Stimulated activated CD8-positive, alpha-beta memory T cell treated with anti-CD3 and anti-CD28 coated beads, Interleukin-2, amount 100 ng/mL, for 1 hour (primary cell): ENCODE measurements around the gene KCNJ12.

ENCODE experiments used
- DNase-seq, 2 donors: peaks; one replicate each; pipeline ENCODE4 v3.0.0-alpha.2; 2020; ENCODE audit warnings: low read depth in 2 of 2

Gene KCNJ12

DNA sequence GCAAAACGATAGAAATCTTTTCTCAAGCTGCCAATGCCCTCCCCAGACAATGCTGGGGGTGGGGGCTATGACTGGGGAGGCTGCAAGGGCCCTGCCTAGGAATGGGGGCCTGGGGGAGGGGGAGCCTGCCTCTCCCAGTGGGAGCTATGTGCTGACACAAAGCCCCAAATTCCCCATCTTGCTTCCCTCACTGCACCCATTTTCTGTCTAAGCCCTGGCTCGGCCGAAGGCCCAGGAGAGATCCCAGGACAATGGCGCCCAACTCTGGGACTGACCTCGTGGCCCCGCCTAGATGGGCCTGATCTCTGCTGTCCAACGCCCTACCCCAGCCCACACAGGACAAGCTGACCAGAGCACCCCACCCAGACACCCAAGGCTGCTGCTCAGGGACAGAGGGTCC, 11.1 kb upstream of the KCNJ12 start:
- DNase-seq, result no peak

DNA sequence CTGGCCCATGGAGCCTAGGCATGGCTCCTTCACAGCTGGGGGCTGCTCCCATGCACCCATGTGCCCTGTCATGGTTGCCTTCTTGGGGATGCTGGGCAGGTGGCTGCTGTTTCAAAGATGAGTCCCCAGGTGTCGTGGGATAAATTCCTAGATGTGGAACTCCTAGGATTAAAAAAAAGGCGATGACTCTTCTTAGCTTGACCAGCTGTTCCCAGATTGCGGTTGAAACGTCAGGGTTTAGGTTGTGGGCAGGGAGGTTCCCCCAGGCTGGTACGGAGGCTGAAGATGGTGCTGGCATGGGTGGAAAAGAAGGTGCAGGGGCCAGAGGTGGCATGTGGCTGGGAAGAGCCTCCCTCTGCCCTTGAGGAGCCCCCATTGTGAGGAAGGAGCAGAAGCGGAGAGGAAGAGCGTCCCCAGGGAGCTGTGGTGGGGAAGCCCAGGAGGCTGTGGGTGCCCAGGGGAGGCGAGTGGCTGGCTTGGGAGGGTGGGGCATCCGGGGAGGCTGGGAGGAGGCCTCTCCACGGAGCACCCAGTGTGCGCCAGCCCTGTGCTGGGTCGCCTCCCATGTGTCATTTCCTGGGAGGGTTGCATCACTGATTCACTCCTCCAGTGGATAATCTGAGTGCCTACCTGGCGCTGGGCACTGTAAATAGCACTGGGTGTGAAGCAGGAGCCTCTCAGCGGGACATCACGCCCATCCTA, 7.5 kb upstream of the KCNJ12 start:
- DNase-seq, result no peak

DNA sequence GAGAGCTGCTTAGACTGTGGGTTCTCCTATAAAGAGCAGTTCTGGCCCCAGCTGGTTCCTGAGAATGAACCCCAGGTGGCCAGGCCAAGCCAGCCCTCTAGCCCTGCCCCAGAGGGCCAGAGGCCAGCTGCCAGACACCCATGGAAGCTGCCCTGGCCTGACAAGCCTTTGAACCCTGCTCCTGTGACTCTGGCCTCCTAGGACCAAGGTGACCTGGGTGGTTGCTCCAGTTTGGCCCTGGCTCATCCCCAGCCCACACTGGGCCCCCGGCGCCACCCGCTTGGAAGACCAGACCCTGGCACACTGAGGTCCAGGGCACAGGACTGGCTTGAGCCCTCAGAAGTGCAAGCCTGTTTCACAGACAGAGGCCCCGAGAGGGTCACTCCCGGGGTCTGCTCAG, 6.8 kb upstream of the KCNJ12 start:
- DNase-seq, result no peak

DNA sequence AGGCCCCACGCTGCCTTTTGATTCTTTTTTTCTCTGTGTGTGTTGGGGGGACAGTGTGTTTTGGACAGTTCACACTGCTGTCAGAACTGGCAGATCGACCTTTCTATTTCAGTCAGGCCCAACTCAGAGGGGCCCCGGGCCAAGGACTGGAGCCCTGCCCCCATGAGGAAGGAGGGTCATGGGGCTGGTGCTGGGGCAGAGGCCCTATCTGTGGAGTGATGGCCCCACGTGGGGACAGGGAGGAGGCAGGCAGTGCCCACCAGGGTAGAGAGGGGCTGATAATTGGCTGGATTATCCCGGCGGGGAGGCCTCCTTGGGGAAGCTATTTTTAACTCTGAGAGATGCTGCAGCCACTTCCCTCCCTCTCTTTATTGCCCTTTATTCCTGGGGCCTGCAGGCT, 5.7 kb upstream of the KCNJ12 start:
- DNase-seq, result no peak

DNA sequence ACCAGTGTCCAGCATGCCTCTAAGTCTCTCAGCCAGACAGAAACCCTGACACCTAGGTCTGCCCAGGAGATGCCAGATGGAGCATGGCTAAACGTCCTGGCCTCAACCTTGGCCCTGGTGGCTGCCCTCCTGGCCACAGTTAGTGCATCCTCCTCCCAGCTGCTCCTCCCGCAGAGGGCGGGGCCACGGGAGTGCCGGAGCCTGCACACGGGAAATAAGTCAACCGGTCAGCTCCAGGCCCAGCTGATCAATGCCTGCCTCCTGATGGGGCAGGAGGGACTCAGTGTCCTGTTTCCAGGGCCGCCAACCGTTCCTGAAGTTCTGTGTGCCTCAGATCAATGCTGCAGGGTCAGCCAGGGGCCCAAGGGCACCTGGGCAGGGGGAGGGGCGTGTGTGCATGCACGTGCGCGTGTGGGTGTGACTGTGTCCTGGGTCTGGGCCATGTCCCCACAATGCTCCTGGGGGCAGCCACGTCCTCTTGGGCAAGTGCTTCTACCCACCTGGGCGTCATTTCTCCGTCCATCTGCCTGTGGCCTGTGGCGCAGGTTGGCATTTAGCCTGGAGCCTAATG, 4.6 kb upstream of the KCNJ12 start:
- no peak for DNase-seq

DNA sequence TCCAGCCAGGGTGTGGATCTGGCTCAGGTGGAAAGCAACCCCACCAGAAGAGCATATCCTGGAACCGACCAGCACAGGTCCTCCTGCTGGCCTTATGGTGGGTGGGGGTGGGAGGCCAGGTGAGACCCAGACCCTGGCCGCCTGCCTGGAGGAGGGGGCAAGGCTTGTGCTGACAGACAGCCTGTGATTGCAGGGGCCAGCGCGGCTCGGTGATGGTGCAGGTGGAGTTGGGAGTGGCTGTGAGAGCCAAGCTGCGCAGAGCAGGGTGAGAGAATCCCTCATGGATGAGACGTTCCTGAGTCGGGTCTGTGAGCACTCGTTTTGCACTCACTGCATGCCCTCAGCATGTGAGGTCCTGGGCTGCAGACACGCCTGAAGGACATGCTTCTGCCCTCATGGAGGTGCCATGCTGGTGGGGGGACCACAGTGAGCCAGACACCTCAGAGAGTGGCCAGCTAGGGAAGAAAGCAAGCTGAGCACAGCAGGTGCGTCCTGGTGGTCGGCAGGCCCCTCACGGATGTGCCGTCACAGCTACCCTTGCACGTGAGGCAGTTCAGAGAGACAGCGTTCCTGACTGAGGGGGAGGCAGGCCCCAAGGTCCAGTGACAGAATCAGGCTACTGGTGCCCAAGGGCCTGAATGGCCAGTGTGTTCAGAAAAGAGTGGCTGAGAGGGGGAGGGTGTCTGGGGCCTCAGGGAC, 3.8 kb upstream of the KCNJ12 start:
- no peak for DNase-seq

DNA sequence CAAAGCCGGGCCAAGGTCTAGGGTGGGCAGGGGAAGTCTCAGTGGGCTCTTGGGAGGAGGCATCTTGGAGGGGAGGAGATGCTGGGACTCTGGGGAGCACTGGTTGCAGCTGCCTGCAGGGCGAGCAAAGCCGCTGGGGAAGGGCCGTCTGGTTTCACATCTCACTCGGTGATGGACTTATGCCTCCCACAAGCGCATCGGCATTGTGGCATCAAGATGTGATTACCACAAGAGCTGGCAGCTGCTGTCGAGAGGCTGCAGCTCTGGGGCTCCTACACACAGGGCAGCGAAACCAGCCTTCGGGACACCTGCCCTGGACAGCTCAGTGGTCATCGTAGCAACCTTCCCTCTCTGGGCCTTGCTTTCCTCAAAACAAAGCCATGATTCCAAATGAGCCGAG, 3.1 kb upstream of the KCNJ12 start:
- DNase-seq, result no peak

DNA sequence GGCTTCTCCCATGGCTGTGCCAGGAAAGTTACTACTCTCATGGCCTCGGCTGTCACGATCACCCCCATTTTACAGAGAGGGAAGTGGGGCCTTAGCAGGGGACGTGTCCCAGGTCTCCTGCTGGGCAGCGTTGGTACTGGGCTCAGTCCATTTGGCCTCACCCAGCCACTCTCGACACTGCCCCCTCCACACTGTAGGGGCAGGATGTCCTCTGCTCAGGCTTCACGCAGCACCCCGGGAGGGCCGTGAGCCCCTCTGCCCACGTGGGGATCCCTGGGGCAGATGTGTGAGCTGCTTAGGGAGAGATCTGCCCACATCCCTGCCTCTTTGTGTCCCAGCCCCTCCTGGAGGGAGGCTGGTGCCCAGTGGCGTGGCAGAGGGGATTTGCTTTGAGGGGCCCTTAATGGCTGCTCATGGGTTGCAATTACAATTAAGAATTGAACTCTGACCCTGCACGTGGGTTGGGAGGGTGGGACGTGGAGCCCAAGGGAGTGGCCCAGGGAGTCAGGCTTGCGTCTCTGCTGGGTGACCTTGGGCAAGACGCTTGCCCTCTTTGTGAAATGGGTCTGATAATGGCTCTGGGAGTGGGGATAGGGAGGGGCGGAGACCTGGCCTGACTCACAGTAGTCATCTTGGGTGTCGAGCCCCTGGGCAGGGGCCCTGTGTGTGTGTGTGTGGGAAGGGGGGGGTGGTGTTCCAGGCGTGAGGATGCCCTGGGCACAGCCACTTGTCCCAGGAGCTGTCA, 2.3 kb upstream of the KCNJ12 start:
- no peak for DNase-seq

DNA sequence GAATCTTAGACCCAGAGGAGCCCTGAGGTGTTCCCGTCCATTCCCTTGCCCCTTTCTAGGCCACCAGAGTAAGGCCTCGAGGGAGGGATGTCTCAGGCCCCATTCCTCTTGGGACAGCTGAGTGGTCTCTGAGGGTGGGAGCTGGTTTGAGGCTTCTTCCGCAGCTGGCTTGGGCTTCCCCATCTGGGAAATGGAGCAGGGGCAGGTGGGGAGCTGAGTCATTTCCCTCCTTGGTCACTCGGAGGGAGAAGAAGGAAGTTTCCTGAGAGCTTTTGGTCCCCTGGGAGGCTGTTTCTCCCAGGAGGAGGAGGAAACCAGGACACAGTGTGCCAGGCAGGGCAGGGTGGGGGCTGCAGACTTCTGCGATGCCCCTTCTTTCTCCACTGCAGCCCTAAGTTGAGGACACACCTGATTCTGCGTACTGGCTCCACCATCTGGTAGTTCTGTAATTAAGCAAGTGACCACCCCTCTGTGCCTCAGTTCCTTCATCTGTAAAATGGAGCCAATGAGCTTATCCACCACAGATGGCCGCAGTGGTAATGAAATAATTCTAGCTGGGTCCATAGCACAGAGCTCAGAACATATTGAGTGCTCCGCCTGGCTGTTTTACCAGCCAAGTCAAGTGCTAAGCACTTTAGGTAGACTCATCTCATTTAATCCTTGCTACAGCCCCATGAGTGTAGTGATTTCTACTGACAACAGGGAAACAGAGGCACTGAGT, 1.6 kb upstream of the KCNJ12 start:
- DNase-seq, result no peak

DNA sequence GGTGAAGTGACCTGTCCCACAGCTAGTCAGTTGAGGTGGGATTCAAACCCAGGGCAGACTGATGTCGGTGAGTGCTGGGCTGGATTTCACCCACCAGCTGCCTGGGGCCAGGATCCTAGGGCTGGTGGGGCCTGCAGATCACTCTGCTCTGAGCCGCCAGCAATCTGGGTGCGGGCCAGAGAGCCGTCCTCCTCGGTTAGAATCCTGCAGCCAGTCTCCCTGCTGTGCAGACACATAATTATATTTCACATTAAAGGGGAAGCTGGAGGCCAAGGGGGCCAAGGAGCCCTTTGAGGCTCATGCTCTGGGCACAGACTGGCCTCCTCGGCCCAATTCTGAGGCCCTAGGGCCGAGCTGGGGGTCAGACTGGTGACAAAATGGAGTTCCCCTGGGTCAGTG, 996 bp upstream of the KCNJ12 start:
- DNase-seq, result no peak

DNA sequence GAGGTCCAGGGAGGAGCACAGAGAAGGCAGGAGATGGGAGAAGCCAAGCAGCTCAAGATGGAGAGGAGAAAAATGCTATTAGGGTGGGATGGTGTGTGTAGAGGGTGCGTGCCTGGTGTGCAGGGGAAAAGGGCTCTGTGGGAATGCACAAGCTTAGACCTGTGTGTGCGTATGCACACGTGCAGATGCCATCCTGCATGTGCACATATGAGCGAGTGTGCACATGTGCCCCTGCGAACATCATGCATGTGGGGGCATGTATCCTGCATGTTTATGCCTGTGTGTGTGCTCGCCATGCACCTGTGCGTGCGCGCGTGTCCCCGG, 438 bp upstream of the KCNJ12 start:
- DNase-seq, result no peak

DNA sequence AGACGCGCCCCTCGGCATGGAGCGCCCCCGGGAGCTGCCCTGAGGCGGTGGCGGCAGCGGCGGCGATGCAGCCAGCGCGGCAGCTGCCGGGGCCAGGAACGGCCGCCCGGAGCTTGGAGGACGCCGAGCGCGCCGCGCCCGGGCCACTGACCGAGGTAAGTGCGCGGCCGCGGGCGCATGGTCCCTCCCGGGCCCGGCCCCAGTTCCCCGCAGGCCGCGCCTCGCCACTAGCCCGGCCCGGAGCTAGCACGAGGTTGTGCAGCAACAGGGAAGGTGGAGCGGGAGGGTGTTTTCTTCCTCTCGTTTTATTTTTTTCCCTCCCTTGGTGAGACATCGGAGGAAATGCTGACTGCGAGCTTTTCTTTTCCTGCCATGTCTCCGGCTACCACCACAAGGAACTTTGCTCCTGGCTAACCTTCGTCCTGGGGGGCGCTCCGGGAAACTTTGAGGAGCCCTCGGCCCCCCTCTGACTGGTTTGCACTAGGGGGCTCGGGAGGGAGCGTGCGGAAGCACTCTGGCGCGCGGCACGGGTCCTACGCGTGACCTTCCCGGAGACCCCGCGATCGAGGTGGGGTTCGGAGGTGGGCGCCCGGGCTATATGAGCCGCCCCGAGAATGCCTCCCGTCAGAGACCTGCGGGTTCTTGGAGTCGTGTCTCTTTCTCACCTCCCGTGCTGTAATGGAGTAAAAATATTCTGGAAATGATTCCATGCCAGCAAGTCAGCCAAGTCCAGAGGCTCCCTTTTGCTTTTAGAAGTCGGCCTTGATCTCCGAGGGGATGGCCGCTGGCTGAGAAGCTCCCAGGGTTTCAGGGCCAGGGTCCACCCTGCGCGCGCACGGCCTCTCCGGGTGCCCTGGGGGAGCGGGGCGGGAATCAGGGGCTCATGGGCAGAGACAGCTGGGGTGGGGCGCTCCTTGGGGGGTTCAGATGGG, 868 bp downstream of the KCNJ12 start:
- no peak for DNase-seq

DNA sequence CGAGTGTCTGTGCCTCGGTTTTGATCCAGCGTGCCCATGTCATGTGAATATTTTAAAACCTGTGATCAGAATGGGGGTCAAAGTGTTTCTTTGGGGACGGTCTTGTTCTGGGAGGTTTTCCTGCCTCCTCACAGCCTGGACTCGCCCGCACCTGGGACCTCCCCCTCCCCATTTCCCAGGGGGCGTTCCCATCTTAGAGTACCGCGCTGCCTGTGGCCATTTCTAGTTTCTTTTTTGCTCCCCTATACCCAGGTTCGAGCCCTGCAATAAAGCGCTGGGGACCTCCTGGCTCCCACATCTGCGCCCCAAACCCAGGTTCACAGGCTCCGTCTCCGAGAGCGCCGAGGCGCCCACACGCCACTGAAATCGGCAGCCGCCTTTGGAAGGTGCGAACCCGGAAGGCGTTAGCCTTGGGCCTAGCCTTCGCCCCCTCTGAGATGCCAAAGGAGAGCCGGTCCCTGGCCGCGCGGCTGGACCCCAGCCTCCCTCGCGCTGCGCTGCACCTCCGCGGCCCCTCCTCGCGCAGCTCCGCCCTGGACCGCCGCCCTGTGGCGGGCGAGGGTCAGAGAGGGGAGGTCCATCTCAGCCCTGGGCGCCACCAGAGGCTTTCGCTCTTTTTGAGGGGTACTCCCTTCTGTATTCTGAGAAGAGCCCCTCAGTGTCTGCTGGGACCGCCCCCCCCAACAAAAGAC, 1.7 kb downstream of the KCNJ12 start:
- DNase-seq, result no peak

DNA sequence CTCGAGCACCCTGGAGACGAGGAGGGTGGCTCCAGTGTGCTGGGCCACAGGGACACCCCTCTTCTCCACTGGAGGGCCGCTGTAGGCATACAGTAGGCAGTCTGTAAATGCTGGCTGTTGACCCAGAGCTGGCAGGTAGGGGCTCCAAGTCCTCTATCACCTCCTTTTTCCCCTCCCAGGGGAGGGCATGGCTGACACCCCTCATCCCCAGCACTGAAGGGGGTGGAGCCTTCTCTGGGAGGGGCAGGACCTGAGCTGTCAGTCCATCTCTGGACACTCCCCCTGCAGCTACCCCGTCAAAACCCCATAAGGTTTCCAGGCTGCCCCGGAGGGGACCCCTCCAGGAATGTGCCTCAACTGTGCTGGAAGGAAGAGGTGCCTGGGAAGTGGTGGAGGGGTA, 2.4 kb downstream of the KCNJ12 start:
- DNase-seq, result no peak

DNA sequence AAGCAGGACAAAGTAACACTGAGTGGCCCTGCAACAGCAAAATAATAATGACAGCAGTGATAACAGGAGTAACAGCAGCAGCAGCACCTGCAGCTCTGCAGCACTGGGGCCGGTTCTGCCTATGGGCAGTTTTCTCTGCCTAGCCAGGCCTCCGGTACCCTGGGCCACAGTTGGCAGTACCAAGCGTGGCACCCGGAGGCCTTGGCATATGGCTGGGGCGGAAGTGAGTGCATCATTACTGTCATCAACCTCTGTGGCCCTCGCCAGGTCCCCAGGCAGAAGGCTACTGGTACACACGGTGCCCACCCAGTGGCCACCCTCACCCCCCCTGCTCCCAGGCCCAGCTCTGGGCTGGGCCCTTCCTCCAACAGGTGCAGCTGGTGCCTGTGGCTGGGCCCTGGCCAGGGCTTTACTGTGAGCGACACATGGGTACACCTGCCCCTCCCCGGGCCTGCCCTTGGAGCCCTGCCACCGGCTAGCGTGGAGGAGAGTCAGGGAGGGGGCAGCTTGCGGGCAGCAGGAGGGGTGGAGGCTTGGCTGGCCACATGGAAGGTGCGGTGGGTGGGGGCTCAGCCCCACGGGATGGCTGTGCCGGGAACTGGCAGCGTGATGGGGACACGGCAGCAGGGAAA, 3.0 kb downstream of the KCNJ12 start:
- DNase-seq, result no peak

DNA sequence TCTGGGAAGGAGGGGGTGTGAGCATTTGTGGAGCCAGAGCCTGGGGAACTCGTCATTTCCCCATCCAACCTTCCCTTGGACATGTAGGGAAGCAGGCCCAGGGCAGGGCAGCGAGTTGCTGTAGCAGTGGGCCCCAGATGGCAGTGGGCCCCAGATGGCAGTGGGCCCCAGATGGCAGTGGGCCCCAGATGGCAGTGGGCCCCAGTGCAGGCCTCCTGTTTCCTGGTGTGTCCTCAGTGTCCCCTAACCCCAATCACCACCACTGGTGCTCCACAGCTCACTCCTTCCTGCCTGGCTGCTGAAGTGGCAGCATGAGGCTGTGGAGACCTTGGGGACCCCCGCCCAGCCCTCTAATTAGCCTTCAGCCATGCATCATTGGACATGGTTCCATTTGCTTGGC, 4.5 kb downstream of the KCNJ12 start:
- DNase-seq, result no peak

DNA sequence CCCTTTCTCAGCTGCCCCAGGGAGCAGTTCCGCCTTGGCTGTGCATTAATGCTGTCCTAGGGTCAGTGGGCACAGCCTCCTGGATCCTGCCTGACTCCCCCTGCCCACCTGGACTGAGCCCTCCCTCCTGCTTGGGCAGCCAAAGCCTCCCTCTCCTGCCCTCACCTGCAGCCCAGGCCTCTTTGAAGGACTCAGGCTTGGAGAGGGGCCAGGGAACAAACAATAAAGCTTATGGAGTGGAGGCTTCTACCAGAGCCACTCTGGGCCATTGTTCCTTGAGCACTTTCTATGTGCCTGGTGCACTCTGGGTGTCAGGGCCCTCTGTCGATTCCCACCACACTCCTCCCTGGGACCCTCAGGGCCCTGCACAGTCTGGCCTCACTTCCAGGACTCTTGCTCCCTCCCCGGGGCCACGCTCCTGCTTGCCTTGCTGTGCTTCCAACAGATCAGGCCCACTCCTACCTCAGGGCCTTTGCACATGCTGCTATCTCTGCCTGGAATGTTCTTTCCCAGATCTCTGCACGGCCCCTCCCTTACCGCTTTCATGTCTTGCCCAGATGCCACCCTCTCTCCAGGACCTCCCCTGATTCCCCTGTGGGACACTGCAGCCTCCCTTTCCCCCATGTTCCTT, 5.0 kb downstream of the KCNJ12 start:
- no peak for DNase-seq

DNA sequence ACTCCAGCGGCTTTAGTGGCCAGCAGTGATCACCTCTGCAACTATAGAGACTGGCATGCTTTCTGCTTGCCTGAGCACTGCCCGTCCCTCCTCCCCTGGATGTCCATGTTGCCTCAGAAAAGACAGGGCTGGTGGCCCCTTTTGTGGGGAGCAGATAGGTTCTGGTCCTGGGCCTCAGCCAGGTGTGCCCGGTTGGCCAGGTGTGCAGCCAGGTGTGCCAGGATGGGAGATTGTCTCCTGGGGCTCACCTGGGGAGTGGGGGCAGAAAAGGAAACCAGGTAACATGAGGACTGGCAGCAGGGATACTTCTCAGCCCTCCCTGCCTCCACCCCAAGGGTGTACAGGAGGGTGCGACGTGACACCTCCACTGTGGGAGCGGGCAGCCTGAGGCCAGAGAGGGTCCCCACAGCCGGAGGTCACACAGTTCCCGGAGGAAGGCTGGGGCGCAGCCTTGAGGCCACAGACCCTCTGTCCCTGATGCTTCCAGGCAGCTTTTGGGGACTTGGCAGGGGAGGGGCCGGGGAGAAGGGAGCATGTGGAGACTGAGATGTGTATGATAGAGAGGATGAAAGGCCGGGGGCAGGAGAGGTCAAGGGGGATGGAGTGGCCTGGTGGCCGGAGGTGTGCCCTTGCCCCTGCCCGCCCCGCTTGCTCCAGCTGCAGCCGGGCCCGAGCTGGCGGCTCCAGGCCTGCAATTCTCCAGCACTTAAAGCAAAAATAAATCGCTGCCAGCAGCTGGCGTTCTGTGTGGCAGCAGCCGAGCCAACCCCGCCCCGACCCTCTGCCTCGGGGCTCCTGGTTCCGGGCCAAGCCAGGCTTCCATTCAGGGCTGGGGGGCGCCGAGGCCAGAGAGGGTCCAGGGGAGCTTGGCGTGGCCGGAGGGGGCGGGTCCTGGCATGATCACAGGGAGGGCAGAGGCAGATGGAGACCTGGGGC, 6.7 kb downstream of the KCNJ12 start:
- no peak for DNase-seq
